AG08396 (cell line): Measurements from ENCODE around the gene ANKFN1.

ENCODE experiments used
- DNase-seq: peaks from one replicate; pipeline ENCODE4 v3.0.0; 2012; ENCODE audit warnings: low spot score, mixed read lengths

Gene ANKFN1

DNA sequence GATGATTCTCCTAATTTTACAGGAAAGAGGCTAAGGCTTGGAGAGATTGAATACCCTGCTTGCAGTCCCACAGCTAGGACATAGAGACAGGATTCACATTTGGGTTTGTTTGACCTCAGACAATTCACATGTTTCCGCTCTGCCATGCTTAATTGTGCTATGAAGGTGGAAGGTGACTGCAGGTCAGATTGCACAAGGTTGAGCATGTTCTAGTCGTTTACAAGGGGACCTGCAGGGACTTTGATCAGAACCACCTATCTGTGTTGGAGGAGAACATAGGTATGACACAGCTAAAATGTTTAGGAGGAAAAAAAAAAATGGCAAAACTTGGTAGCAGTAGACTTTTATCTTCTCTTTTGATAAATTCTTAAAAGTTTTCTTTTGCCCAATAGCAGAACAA, 4.9 kb upstream of the ANKFN1 start:
- no peak for DNase-seq

DNA sequence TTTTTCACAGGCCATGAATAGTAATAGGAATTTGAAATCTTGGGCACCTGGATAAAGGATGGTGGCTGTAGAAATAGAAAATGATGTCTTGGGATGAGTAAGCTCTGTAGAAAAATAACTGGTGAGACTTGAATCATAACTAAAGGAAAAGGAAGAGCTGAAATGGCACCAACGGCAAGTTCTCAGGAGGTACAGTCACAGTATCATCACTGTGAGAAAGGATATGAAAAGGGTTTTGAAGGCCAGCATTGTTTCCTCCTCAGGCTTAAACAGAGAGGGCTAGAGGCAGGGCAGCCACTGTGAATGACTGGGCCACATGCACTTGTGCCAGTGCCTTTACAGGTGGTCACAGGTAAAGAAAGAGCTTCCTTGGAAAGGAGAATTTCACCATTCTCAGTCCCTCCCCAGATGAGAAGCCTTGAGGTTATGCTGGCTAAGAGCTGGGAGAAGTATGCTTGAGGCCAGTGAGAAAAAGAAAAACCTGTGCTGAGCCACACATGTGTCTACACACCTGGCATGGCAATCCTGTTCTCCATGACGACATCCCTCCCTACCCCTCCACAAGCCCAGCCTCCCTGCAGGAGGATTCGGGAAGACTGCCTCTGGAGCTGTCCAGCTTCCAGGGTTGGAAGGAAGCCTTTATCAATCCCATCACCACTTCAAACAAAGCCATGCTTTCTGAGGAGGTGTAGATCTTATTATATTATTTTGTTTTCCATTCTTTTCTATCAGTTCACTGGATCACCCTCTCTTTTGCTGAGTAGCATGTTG, 3.8 kb upstream of the ANKFN1 start:
- no peak for DNase-seq

DNA sequence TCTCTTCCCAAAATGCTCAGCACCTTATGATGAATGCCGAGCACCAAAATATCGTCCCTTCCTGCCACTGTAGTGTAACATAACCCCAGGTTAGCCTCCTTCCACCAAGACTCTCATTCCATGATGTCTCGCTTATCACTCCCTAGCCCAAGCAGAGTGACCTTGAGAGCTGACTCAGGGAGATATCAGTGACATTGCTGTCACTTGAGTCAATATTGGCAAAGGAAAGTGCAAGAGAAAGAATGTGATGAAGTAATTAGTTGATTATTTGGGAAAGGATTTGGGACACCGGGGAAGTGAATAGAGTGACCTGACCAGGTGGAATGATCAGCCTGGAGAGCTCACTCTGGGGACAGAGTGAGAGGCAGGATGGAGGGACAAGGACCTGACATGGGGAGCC, 2.6 kb upstream of the ANKFN1 start:
- no peak for DNase-seq

DNA sequence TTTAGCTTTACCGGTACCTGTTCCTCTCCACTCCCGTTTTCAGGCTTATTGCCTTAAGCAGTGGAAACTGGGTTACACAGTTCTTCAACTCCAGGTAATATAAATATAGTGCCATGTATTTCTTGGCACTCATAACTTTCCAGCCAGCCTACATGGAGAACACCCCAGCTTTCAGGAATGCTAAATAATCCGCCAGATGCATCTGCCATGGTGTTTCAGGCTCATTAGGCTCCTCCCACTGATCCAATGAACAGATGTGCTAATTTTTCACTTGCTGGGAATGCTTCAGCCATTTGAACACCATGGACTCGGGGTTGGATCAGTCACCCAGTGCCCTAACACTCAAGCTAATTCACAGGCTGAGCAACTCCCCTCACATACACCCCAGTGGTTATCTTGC, 4.6 kb downstream of the ANKFN1 start:
- DNase-seq: no peak

DNA sequence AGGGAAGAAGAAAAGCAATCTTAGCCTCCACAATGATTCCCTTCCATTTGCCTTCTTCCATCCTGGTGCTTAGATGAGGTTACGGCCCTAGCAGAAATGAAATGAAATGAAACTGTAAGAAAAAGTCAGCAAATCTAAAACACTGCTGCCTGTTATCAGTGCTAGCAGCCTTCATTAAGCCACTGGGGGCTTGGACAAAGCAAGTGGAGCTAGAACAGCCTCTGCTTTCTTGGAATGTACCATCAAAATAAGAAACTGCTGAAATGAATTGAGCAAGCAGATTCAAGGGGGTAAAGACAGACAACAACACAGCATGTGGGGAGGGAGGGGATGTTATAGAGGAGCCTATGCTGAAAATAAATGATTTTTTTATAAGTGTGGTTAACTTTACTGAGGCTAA, 5.1 kb downstream of the ANKFN1 start:
- no peak for DNase-seq

DNA sequence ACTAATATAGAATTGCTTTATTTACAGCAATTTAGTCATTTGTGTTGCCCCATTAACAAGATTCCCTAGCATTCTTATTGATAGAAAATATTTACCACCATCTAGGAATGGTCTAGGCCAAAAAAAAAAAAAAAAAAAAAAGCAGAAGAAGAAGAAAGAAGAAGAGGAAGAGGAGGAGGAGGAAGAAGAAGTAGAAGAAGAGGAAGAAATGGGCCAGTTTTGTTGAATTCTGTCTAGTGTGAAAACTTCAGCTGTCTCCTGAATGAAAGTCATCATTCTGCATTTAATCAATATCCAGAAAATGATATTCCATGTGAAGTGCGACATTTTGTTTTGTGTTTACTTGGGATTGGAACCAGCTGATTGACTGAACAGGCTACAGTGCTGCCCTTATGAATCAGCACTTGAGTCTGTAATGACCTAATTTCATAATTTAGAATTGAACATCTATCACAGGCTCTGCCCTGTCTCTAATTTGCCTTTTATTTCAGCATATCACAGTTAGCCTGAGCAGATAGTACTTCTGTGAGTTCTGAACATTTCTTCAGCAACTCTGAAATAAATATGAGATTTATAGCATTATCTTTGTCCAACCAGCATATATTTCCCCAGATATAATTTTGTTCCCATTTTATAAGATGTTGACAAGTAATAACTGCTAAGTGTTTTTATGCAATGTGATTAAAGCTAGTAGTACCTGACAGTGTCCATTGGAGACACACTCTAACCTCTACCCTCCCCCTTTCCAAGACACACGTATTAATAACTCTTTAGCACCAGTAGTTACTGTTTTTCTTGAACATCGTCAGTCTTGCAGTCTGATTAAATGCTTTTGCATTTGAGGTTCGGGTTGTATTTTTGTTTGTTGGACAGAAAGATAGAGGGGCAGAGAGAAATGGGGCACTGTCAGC, 5.9 kb downstream of the ANKFN1 start:
- DNase-seq: no peak

DNA sequence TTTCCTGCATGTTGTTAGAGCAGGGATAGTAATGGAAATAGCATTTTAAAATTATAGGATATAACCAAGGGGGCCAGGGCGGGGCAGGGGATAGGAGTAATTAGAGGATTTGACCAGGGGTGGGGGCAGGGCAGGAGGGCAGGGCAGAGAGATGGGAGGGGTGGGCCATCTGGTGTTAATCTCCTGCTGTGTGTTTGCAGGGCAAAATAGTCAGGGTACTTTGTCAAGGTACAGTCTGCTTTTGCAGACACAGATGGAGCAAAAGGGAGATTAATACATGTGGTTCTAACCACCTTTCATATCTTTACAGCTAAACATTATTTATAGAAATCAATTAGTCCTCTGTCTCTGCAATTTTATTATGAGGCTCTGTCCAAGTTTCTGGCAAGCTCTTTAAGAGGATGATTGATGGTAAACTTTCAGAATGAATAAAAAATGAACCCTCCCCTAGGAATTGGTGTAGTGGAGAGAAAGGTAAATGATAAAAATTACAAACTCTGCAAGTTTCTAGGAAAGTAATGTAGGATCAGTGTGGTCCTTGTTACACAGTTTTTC, 6.6 kb downstream of the ANKFN1 start:
- no peak for DNase-seq

DNA sequence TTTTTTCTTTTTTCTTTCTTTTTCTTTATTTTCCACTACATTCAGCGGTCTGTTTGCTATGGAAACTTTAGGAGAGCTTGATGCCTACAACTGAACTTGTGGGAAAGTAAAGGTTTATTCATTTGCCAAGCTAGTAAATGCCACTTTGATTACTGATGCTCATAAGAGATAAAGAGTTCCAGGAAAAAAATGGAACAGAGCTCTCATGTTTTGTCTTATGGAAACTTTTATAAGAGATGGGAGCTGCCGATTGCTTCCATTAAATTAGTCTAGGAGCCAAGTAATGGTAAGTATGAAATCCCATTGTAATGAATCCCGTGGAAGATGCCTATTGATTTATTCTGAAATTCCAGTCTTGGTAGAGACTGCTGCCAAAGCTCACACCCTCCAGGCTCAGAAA, 7.1 kb downstream of the ANKFN1 start:
- no peak for DNase-seq

DNA sequence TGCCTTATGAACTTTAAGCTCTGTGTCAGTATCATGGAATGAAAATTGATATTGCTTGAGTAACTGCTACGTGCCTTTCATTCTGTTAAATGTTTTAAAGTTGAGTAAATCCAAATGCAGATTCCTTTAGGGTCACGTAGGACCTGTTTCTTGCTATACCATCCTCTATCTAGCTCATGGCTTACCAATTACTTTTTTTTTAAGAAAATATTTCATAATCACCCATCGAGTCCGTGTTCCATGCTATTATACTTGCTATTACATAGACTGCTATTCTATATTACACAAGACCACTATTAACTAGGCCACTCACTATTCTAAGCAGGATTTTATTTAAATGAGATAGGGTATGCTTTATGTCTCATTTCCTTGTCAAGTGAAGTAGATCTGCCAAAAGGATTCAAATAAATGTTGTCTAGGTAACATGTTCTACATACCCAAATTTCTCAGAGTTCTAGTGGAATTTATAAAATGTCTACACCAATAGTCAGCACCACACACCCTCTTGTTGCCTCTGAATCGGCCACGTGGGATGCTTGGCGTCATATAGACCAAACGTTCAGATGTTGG, 11.9 kb downstream of the ANKFN1 start:
- DNase-seq: no peak

DNA sequence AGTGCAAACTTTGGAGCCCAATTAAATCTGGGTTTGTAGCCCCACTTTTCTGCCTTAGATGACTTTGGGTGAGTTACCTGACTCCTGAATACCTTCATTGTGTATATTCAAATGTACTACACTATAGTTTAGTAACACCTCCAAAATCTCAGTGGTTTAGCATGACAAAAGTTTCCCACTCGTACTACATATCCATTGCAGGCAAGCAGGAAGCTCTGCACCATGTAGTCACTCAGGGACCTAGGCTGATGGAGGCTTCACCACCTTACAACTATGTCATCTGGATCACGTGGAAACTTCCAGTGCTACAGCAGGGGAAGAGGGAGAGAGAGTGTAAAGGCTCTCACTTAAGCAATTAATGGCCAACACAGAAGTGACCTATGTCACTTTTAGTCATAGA, 14.2 kb downstream of the ANKFN1 start:
- no peak for DNase-seq

DNA sequence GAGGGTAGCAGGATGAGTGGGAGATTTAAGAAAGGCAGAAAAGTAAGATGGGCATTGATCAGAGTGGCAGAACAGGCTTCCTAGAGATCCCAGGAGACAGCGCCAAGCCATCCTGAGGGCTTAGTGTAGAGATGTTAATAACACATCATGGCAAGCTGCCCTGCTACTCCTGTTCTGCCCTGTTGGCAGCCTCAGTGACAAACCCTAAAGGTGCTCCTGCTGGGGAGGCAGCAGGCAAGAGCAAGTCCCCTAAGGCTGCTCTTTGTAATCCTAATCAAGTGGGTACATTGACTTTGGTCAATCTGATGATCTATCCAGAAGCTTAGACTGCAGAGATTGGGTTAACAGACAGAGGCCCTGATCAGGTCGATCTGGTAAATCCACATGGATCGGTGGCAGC, 16.3 kb downstream of the ANKFN1 start:
- DNase-seq: no peak

DNA sequence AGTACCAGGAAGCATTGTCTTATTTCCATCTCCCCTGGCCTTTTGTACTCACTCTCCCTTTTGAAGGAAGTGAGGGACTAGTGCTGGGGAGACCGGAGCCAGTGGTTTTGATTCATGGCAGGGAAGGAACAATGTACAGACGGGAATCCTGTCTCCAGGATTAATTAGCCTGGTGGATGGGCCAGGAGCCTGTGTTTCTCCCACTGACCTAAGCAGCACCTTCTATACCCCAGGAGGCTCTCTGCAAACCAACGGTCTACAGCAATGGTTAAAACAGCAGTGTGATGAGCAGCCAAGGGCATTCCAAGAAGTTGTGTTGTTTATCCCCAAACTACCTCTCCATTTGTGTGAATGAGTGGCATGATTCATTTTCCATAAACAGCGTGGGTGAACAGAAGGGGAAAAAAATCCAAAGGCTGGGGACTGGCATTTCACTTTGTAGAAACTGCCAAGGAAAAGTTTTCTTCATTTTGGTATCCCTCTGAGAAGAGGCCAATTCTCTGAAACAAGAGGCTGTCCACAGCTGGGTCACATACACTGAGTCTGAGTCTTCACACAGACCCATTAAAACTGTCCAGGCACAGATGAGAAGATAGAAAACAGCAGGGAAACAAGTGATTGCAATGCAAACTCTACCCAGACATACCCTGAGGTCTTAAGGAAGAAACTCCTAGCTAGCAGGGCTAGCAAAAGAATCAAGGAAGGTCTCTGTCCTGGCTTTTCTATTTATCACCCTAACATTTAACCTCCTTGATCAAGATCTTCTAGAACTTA, 18.1 kb downstream of the ANKFN1 start:
- DNase-seq: no peak

DNA sequence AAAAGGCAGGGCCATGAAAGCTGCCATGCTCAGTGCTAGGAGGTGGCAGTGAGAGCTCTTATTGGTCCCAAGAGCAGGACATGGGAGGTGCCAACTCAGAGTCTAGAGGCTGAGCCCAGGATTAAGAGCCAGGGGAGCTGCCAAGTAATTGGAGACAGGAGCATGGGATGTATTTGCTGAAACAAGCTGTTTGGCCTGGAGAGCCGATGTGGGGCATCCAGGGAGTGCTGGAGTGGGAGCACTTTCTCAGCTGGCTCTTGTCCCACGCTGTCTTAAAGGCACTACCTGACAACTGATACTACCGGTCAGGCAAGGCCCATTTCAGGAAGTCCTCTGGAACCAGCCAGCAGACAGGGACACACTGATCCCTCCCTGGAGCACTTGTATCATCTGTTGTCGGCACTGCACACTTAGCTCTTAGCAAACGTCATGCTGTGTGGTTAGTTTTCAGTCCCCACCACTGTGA, 19.3 kb downstream of the ANKFN1 start:
- no peak for DNase-seq

DNA sequence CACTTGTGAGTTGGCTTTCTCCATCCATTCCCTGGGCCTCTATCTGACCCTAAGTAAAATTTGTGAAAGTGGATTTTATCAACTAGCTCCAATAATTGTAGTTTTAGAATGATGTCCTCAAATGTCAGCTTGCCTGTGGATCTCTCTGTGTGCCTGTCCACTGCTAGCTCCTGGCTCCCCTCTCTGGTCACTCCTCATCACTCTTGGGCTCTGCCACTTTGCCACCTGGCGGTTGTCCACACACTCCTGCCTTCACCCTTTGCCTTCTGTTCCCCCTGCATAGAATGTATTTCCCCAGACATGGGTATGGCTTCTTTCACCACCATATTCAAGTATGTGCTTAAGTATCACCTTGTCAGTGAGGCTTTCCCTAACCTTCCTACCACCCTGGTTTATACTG, 19.8 kb downstream of the ANKFN1 start:
- DNase-seq: no peak

DNA sequence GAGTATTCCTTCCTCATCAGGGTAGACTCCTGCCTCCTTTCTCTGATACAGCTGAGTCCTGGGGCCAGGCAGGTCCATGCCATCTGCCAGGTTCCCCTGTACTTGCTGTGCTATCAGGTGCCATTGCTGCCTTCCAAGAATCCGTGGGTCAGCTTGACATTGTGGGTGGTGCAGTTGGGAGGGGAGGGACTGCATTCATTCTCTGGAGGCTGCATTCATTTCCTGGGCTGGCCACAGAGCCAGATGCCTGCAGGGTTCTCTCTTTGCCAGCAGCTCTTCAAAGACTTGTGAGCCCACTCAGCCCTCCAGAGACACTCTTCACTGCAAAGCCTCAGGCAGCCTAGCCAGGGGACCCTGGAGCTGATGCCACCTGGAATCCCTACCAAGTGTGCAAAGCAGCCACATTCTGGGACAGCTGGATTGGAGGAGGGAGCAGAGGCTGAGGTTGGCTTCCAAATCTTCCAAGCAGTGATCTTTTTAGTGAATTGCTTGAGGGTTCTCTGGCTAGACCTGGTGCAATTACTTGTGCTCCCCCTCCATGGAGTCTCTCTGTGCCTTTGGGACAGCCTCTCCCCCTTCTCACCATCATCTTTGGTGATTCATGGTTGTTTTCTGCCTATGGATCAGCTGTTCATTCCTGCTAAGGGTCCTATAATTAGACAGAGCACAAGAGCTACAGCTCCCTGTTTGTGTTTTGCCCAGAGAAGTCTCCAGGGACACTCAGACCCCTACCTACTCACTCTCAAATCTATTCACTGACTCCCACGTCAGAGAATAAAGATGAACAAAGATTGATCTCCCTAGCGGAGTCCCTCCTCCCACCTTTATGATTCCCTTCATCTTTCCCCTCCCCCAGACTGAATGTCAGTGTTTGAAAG, 20.9 kb downstream of the ANKFN1 start:
- no peak for DNase-seq

DNA sequence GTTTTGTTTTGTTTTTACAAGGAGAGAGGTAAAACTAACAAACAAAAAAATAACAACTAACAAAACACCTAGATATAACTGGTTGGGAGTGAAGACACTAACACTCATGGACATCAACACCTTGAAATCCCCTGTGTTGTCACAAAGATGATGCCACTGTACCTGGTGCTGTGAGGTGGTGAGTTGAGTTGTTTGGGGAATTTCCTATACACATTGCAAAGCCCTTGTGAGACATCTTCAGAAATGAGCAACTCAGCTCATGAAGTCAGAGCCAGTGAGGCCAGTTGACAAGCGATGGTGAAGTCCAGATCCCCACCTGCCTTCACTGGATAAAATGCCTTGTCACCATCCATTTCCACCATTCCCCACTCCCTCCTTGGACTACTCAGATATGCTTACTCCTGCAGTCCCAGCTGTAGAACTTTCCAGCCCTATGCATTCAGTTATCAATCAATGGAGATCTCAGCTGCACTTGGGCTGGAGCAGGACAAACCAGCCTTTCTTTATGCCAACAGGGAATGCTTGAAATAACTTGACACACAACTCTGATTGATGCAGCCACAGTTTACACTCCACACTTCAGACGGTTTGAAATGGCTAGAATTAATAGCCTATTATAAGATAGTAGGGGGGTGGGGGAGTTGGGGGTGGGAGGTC, 22.2 kb downstream of the ANKFN1 start:
- no peak for DNase-seq

DNA sequence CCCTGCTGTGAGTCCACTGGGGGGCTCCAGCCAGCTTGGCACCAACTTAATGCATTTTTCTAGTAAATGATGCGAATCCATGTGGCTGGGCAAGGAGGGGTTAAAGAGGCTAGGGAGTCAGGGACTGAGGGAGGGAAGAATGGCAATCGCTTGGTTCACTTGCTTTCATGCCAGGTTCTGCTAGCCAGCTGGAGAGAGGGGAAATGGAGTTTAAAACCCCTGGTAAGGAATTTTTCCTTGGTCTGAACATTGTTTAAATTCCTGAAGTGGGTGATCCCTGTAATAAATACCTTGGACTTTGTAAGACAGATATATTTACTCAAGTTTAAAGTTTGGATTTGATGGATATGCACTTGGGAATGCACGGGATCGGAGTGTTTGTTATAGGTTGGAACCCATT, 22.8 kb downstream of the ANKFN1 start:
- peak; percentile 36 for DNase-seq

DNA sequence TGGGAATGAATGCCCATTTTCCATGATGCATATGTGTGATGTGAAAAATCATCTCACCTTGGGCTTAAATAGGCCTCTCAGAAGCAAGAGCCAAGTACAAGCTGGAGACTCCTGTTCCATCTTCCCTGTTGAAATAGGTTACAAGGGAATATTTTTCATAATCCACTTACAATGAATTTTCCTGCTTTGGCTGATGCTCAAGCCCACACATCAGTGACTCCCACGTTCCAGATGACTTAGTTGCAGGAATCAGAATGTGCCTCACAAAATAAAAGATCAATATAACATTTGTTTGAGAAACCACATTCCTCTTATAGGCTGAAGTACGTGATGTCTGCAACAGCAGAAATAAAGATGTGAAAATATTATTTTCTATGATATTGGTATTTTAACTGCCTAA, 24.1 kb downstream of the ANKFN1 start:
- no peak for DNase-seq

DNA sequence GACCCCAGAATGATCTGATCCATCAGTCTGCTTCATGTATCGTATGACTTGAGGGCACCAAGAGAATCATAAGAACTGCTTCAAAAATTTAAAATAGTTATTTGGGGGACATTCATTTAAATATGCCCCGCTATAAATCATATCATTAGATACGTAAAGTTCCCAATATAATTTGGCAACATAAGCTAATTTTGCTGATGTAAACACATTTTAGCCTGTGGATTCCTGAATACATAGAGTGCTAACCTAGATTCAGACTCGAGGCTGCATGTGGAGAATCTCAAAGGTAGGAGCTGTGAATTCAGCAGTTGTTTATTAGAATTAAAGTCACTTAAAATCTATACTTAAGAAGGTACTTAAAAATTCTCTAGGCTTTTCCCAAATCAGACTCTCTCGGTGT, 24.9 kb downstream of the ANKFN1 start:
- DNase-seq: no peak

DNA sequence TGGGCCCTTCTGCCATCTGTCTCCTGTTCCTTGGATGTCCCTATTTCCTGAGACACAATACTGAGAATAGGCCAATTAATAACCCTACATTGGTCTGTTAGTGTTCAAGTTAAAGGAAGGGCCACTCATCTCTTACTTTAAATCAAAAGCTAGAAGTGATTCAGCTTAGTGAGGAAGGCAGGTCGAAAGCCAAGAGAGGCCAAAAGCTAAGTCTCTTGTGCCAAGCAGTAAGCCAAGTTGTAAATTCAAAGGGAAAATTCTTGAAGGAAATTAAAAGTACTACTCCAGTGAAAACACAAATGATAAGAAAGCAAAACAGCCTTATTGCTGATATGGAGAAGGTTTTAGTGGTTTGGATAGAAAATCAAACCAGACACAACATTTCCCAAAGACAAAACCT, 28.8 kb downstream of the ANKFN1 start:
- no peak for DNase-seq
